Activated T-helper 1 cell treated with Interleukin-2 at 50 U/mL for 16 hours (primary cell): ENCODE results near the gene SPINK14.

Source experiments
- DNase-seq: peaks from one replicate; pipeline ENCODE4 v3.0.0-alpha.2; 2020; ENCODE audit warnings: low read depth

Gene SPINK14, protein sequence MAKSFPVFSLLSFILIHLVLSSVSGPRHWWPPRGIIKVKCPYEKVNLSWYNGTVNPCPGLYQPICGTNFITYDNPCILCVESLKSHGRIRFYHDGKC

DNA sequence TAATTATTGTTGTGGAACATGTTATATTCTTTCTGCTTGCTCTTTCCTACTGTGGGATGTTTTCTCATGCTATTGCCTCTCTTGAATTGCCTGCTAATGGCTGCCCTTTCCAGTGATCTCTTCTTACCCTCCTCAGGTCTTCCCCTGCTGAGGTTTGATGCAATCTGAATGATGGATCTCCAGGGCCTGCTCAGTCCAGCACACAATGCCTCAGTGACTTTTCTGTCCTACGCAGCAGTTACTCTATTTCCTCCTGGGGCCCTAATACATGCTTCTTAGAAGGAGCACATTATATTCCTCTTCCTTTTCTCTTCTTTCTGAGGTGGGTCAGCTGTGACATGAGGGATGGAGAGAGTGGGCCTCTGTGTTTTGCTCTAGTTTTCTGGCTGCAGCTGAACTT, at the start of gene SPINK14:
Gene SPINK14 (plus strand): TSS at position 301 of the 400 bp plus-strand sequence. CDS start 1,187 bp downstream, outside the sequence.
- DNase-seq, result no peak

DNA sequence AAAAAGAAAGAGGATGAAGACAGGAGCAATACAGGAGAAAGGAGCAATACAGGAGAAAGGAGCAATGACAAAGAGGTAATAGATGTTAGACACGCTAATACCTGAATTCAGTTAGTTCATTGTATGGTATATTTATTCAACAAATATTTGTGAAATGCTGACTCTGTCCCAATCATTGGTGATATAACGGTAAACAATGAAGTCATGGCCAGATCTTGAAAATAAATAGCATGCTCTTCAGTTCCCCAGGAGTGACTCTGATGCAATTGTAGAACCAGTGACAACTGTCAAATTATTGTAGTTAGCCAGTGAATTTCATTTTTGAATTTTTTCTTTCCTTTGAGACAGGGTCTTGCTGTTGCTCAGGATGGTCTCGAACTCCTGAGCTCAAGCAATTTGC, 48.0 kb upstream of the SPINK14 start:
- no peak for DNase-seq

DNA sequence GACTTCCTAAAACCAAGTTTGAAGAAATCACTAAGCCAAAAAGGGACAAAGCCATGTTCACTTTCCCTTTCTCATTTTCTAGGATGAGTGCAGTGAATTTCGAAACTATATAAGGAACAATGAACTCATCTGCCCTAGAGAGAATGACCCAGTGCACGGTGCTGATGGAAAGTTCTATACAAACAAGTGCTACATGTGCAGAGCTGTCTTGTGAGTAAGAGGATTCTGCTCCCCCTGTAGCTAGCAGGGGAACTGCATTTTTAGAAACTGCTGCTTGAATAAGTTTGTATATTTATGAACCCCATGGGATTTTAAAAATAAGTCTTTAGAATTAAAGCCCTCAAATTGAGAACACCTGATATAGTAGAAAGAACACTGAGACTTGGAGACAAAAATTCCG, 42.7 kb upstream of the SPINK14 start:
- no peak for DNase-seq

DNA sequence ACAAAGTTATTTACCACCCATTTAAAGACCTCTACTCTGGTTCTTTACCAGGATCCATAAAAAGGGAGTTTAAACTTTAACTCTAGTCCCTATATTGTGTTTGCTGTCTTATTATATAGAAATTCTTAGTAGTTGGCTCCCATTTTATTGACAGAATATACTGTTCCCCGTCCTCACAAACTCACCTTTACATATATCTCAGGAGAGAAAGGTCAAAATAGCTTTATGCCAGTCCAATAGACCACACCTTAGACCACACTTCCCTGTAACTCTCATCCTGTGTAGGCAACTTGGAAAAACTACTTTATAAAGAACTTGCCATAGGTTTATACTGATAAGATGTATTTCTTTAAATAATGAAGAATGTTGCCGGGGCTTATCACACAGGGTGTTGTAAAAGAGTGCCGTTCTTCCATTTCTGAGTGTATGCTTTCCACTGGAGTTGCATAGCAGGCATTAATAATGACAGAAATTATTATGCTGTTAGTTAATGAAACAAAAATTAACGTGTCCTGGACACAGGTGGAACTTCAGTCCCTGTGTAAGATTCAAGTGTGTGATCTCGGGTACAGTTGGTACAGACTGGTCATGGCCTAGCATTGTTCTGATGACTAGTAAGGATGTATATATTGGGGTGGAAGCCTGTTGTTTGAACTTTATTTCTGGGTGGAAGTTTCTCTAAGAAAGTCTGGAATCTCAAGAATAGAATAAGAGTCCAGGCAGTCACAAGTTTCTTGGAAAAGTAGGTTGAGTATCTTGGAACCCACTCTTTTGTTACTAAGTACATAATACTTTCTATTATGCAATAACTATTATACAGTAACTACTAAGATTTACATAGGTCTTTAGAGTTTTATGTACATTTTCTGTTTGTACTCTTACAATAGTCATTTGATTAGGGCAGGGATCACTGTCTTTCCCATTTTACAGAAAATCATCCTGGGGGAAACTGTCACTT, 33.0 kb upstream of the SPINK14 start:
- no peak for DNase-seq

DNA sequence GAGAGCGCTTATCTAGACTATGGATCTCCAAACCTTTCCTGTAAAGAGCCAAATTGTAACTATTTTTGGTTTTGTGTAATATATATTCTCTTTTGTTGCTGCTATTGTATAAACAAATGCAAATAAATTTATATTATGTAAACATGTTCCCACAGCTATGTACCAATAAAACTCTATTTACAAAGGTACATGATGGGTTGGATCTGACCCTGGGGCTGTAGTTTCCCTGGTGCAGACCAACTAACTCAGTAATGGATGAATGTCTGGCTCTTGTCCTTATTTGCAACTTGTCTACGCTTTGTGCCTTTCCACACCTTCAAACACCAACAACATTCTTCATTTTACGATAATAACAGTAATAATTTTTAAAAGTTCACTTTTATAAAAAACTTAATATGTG, 27.5 kb upstream of the SPINK14 start:
- no peak for DNase-seq

DNA sequence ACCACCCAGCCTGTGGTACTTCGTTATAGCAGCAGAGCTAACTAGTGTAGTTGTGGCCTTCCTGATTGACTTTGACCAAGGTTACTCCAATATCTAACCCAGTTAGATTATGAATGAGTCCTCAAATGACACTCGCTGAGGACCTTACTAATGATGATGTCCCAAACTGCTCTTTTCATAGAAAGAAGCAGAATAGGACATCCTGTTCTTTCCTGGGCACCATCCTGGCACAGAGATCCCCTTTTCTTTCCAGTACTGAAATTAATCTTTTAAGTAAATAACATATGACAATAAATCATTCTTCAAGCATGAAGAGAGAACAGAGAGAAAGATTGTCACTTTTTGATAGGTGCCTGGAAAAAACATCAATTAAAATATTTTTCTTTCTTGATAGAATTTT, 26.7 kb upstream of the SPINK14 start:
- DNase-seq, result no peak

DNA sequence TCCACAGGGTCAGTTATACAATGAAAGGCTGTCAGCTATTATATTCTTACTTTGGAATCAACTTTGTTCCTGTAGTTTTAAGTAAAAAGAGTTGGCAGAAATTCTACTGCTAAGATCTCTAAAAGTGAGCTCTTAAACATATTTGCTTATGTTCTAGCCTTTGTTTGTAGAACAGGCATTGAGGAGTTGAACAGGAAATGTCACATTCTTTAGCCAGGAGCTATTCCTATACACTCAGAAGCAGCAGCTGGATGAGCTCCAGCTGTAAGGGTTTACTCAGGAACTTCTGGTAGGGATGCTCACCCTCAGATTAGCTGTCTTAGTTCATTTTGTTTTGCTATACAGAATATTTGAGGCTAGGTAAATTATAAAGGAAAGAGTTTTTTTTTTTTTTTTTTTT, 22.4 kb upstream of the SPINK14 start:
- DNase-seq, result no peak

DNA sequence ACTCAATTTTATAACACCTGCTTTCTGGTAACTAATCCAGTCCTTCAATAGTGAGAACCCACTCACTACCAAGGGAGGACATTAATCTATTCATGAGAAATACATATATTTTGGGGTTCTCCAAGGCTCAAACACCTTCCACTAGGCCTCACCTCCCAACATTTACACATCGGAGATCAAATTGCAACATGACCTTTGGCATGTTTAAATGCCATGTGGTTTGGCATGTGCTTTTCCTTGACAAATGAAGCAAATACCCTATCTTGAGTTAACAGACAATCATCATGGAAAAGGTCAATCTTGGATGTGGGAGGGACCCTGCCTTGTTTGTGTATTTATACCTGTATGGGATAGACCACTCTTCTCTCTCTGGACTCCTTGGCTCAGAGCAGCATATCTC, 21.9 kb upstream of the SPINK14 start:
- DNase-seq, result no peak

DNA sequence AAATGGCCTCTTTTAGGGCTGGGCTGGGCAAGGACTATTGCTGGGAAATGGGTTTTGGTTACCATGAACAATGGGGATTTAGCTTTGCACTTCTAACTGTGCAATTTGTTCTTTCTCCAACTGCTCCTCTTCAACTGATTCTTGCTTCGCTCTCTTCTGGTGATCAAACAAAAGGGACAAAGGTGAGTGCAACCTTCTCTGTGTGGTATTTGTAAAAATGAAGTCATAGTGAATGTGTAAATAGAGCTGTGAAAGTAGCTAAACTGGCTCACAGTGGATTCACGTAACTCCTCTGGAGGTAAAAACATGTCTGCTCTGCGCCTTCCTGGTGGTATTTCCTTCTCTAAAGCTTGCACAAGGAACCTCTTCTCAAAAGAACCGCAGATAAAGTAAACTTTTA, 20.9 kb upstream of the SPINK14 start:
- DNase-seq, result no peak

DNA sequence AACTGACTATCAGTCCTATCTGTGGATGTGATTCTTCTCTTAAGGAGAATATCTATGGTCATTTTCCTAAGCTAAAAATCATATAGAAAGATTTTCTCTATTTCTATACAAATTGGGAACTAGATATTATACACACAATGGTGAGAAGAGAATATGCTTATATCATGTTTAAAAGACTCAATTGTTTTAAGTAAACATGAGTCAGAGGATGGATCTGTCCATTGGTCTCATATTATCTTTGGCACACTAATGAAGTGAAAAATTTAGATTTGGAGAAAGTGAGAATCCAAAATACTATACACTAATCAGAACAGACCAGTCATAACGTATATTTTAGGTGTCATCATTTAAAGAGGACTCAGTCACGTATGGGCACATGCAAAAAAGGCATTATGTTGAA, 16.5 kb upstream of the SPINK14 start:
- no peak for DNase-seq

DNA sequence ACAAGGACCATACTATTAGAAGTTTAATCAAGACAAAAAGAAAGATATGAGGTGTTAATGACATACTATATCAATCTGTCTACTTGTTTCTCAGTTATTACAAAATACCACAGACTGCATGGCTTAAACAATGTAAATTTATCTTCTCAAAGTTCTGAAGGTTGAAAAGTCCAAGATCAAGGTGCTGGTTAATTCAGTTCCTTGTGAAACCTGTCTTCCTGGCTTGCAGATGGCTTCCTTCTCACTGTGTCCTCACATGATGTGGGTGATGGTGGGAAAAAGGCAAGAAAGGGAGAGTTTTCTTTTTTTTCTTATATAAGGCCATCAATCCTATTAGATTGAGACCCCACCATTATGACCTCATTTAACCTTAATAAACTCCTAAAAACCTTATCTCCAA, 15.6 kb upstream of the SPINK14 start:
- DNase-seq, result no peak

DNA sequence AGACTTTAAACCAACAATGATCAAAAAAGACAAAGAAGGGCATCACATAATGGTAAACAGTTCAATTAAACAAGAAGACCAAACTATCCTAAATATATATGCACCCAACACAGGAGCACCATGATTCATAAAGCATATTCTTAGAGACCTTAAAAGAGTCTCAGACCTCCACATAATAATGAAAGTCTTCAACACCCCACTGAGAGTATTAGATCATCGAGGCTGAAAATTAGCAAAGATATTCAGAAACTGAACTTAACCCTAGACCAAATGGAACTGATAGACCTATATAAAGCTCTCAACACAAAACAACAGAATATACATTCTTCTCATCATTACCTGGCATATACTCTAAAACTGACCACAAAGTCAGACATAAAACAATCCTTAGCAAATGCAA, 11.7 kb upstream of the SPINK14 start:
- DNase-seq, result no peak

DNA sequence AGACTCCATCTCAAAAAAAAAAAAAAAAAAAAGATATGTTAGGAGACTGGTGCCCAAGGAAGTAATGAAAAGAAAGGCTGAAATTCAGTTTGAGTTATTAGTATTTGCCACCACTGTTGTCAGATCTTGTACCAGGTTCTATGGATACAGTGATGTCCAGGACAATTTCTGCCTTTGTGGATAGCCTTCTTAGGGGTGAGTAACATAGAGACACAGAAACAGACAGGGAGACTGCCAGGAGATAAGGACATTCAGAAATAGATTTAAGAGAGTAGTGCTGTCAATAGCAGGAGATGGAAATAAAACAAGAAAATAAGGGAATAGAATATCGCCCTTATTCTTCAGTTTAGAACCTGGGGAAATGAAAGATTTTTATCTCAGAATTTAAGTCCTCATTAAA, 6.3 kb upstream of the SPINK14 start:
- DNase-seq, result no peak

DNA sequence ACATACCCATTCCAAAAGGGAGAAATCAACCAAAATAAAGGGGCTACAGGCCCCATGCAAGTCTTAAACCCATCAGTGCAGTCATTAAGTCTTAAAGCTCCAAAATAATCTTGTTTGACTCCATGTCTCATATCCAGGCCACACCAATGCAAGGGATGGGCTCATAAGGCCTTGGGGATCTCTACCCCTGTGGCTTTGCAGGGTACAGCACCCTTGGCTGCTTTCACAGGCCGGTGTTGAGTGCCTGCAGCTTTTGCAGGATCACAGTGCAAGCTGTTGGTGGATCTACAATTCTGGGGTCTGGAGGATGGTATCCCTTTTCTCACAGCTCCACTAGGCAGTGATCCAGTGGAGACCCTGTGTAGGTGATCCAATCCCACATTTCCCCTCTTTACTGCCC, 5.0 kb upstream of the SPINK14 start:
- no peak for DNase-seq

DNA sequence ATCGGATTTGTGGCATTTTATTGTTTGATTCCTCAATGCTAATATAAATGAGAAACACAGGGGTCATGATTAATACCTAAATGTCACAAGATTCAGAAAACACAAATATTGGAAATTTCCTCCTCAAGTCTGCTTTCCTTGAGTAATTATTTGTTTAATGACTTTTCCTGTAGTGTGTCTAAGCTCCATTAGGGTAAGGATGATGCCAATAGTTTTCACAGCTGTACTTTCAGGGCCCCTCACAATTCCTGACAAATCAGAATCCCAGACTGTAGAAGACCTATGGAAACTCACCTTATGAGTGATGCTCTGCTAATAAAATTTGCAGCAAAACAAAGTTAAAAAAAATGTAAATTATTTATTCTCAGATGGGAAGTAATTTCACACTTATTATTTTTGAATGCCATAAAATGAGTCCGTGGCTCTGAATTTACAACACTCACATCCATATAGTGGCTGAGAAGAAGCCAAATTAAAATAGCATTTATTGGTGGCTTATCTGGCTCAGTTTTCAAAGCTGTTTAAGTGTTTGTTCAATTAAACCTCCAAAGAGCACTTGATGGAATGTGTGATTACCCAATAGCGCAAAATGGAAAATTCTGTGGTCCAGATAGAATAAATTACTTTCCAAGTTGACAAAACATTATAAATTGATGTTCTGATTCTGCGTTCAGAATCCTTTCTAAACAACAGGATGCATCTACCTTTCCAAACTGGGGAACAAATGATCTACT, 1.6 kb upstream of the SPINK14 start:
- DNase-seq, result no peak

DNA sequence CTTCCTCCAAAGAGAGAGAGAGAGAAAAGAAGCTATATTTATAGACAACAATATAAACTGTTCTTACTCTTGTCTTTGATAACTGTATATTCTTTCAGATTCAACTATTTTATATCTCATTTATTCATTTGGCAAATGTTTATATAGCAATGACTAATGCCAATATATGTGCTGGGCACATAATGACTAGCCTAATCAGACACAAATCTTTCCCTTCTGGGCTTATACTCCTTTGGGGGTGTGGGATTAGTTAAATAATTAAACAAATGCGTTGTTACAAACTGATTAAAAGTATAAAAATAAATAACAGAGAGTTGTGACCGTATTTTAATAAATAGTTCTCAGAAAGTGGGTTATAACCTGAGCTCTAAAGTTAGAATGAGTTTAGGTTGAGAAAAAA, 4.0 kb downstream of the SPINK14 start:
- no peak for DNase-seq

DNA sequence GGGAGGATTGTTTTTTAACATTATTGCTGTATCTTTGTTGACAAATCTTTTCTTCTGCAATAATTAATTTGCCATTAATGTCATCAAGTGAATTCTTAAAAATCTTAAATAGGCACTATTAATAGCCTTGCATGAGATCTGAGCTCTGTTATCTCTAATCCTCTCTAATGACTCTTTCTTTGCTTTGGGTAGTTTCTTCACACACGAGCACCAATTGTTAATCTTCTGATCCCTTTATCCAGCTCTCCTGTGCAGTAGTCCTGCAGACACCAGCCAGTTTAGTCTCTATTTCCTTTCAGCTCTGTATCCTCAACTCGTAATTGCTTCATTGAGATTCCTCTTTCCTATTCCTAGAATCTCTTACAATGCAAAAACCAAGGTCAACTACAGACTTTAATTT, 8.1 kb downstream of the SPINK14 start:
- DNase-seq, result no peak

DNA sequence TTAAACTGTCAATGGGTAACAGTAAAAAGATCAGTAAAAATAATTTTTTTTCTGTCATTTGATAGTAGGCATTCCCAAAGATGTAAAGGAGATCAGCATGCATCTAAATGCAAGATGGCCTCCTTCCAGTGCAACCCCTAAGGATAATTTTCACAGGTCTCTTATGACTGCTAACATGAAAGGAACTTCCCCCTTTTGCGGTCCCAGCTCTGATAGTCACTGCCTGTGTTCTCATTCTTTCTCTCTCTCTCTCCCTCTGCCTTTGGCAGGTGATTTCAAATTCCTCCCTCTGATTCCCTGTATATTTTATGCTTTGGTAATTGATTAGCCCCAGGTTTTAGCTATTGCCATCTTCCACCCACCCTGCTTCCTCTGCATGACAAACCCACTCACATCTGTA, 8.9 kb downstream of the SPINK14 start:
- no peak for DNase-seq

DNA sequence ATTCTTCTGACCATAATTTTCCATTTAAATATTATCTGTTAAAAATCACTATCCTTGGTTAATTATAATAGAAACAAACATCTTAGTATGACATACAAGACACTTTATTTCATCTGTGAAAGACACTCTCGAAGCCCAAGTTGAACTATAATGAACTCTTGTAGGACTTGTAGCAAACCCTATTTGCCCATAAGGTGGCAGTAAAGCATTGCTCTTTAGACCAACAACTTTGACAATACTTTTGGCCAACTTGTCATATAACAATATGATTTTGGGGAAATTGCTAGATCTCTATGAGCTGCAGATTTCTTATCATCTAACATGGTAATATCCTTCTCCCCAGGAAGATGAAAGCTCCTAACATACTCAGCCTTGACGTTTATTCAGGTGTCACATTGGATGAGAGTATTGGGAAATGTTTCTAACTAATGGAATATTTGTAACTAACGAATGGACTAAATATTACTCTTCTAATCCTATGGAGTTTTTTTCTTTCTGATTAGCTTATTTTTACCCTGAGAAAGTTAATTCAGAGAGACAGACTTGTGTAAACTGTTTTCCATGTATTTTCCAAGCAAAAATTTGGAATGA, 11.0 kb downstream of the SPINK14 start:
- DNase-seq, result no peak

DNA sequence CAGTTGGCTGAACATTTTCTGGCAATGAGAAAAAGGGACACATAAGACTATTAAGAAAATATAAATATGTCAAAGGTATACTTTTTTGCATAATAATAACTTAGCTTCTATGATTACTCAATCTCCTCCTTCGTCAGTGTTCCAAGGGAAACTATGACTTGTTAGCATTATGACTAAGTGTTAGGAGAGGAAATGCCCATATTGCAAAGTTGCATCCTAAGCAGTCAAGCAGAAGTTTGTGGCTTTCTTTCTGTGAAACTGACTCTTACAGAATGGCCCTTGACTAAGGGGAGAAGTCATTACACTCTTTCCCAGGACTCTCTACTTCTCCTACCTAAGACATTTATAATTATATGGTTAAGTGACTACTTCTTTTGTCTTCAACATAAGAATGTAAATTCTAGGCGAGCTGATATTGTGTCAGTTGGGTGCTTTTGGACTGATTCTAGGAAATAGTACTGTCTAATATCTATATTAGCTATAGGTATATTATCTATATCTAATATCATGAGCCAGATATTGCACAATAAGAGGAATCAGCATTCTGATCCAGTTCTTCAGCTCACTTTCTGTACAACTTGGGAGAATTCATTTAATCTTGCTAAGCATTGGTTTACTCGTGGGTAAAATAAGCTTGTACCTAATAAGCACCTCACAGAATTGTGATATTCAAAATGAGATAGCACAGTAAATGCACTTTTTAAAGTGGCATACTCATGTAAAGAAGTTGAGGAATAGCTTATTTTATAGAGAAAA, 18.1 kb downstream of the SPINK14 start:
- no peak for DNase-seq

DNA sequence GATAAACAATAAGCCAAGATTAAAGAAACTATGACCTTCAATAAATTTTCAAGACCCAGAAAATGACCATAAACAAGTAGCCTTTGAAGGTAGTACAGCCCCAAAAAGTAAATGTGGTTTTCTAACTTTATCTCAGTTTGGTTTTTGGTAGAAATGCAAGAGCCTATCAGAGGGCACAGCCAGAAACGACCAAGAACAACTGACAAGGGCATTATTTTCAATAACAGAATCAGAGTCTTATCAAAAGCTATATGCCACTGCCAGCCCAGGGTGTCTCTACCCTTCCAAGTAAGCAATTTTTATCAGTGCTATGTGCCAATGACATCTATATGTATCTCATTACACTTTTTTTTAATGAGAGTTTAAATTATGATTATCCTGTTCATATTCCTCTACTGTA, 22.7 kb downstream of the SPINK14 start:
- no peak for DNase-seq

DNA sequence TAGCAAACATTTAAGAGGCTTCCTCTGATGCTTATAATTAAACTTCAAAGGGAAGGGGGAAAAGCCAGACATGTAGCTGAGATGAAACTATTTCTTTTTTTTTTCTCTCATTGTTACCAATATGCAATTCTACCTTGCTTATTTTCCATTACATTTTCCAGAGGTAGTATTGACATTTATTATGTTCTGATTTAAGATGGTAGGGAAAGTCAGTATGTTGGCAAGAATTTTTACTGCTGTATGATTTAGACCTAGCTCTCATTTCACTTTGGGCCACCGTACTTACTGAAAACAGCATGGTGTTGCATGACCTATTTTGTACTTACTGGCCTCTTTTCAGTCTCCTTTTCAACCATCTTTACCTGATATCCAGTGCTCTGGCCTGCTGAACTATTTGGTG, 24.9 kb downstream of the SPINK14 start:
- no peak for DNase-seq
